ENCODE measurements around the gene FABP6.

FABP6 gene

GRCh38 chr5:160229190-160229742 lies at the start of gene FABP6:
Gene FABP6, plus strand, starts transcription at chr5:160229506. Its CDS starts 52 bp downstream, at chr5:160229558.
- no peak within 1 kb of the TSS for H3K27ac ChIP-seq

GRCh38 chr5:160180931-160181330 lies 48.4 kb upstream of the FABP6 start:
- no peak for DNase-seq (ENCODE audit: low spot score)
- Histone ChIP-seq H3K4me3 (no peak overlapping the region), H3K27ac (no peak overlapping the region)
- TF ChIP-seq CTCF (IDR thresholded peaks at IDR 0.05): no peak

More at GRCh38 chr5:160229190-160229742, at the start of gene FABP6:
- TF ChIP-seq CTCF (IDR thresholded peaks at IDR 0.05): no peak
- H3K4me3 ChIP-seq: no peak within 1 kb of the TSS
- DNase-seq (ENCODE audit: low spot score): no peak

GRCh38 chr5:160181965-160182622 lies 47.2 kb upstream of the FABP6 start:
- no peak for DNase-seq (ENCODE audit: low spot score)
- Histone ChIP-seq H3K4me3 (no peak overlapping the region), H3K27ac (no peak overlapping the region)
- TF ChIP-seq CTCF (IDR thresholded peaks at IDR 0.05): no peak

- DNase-seq (ENCODE audit: low spot score): no peak
- TF ChIP-seq CTCF (IDR thresholded peaks at IDR 0.05): no peak
These were observed 46.2 kb upstream of the FABP6 start for GRCh38 chr5:160183075-160183474.

GRCh38 chr5:160185626-160186360 lies 43.5 kb upstream of the FABP6 start:
- no peak for TF ChIP-seq CTCF (IDR thresholded peaks at IDR 0.05)
- Histone ChIP-seq H3K4me3 (no peak overlapping the region), H3K27ac (no peak overlapping the region)
- no peak for DNase-seq (ENCODE audit: low spot score)

More at GRCh38 chr5:160183075-160183474, 46.2 kb upstream of the FABP6 start:
- no peak overlapping the region for H3K4me3 ChIP-seq
- H3K27ac ChIP-seq: no peak overlapping the region

- no peak for TF ChIP-seq CTCF (IDR thresholded peaks at IDR 0.05)
- Histone ChIP-seq H3K4me3 (no peak overlapping the region), H3K27ac (no peak overlapping the region)
- DNase-seq (ENCODE audit: low spot score): no peak
These were observed 42.8 kb upstream of the FABP6 start for GRCh38 chr5:160186480-160186879.
